MM.1S (cell line): ENCODE data around the gene KLK13.

Experiments
- DNase-seq: peaks from one replicate; pipeline ENCODE4 v3.0.0-alpha.2; 2015
- H2AFZ ChIP-seq: fragments of 300-600 bp; sonication (generic); 2 replicates; pipeline ENCODE4 v1.6.0; 2016; ENCODE audit warnings: antibody characterized with exemption, low read length
- H3F3A ChIP-seq: fragments of 300-600 bp; sonication (generic); 2 replicates; pipeline ENCODE4 v1.6.1; 2016; ENCODE audit warnings: mild to moderate bottlenecking, antibody characterized with exemption, low read length, moderate library complexity, mixed read lengths; ENCODE audit not compliant: insufficient read depth
- H3K27ac ChIP-seq: fragments of 300-600 bp; sonication (generic); 2 replicates; pipeline ENCODE4 v1.5.1; 2016; ENCODE audit warnings: mild to moderate bottlenecking, low read length
- H3K27me3 ChIP-seq: fragments of 300-600 bp; sonication (generic); replicated peaks from 2 replicates; pipeline ENCODE4 v1.6.0; 2016; ENCODE audit warnings: low read length; ENCODE audit not compliant: insufficient read depth
- H3K36me3 ChIP-seq: fragments of 300-600 bp; sonication (generic); replicated peaks from 2 replicates; pipeline ENCODE4 v1.6.1; 2016; ENCODE audit warnings: mild to moderate bottlenecking, low read length, mixed read lengths; ENCODE audit not compliant: insufficient read depth
- H3K4me1 ChIP-seq: fragments of 300-600 bp; sonication (generic); 2 replicates; pipeline ENCODE4 v1.6.1; 2016; ENCODE audit warnings: low read length, mixed read lengths
- H3K4me2 ChIP-seq: fragments of 300-600 bp; sonication (generic); 2 replicates; pipeline ENCODE4 v1.6.0; 2016; ENCODE audit warnings: low read depth, low read length
- H3K4me3 ChIP-seq: fragments of 300-600 bp; sonication (generic); 2 replicates; pipeline ENCODE4 v1.5.1; 2016; ENCODE audit warnings: low read length, mixed read lengths
- H3K79me2 ChIP-seq: fragments of 300-600 bp; sonication (generic); 2 replicates; pipeline ENCODE4 v1.6.1; 2016; ENCODE audit warnings: mixed run types, low read length, mixed read lengths
- H3K9ac ChIP-seq: fragments of 300-600 bp; sonication (generic); 2 replicates; pipeline ENCODE4 v1.6.1; 2016; ENCODE audit warnings: low read length, mixed read lengths
- H3K9me2 ChIP-seq: fragments of 300-600 bp; sonication (generic); replicated peaks from 2 replicates; pipeline ENCODE4 v1.6.1; 2016; ENCODE audit warnings: mild to moderate bottlenecking, low read length, mixed read lengths; ENCODE audit not compliant: insufficient read depth
- H3K9me3 ChIP-seq: fragments of 300-600 bp; sonication (generic); replicated peaks from 2 replicates; pipeline ENCODE4 v1.6.1; 2016; ENCODE audit warnings: mild to moderate bottlenecking, low read length, mixed read lengths; ENCODE audit not compliant: insufficient read depth
- H4K20me1 ChIP-seq: fragments of 300-600 bp; sonication (generic); 2 replicates; pipeline ENCODE4 v1.6.1; 2016; ENCODE audit warnings: mild to moderate bottlenecking, low read length, moderate library complexity, mixed read lengths; ENCODE audit not compliant: insufficient read depth
- CTCF ChIP-seq: fragments of 300-600 bp; sonication (generic); IDR thresholded peaks from 2 replicates; pipeline ENCODE4 v1.5.1; 2016; ENCODE audit warnings: antibody characterized with exemption, low read length, mixed read lengths
- EZH2 ChIP-seq: fragments of 300-600 bp; sonication (generic); optimal IDR thresholded peaks from 2 replicates; pipeline ENCODE3; 2017; ENCODE audit warnings: low read depth, mild to moderate bottlenecking, antibody characterized with exemption, low read length, mixed read lengths
- EZH2phosphoT487 ChIP-seq: fragments of 300-600 bp; sonication (generic); IDR thresholded peaks from 2 replicates; pipeline ENCODE4 v1.6.1; 2018; ENCODE audit warnings: antibody characterized with exemption, low read length

Gene KLK13

GRCh38 chr19:51064534-51065220 lies at the start of gene KLK13:
KLK13 (minus strand) TSS chr19:51065092; CDS start chr19:51065067, 25 bp downstream.
- no peak for DNase-seq
- no peaks in the 10 kb centered on the region for H3K9me2 ChIP-seq
- no peaks in the 10 kb centered on the region for H3K9me3 ChIP-seq
- no peaks in the 10 kb centered on the region for H3F3A ChIP-seq
- no peak within 1 kb of the TSS for H3K9ac ChIP-seq
- H4K20me1 ChIP-seq = no peaks in the 10 kb centered on the region
- H3K27me3 ChIP-seq = peaks cover 24% of the 10 kb centered on the region; the same call in 1 of the 2 replicates
- no peaks in the 10 kb centered on the region for H3K4me1 ChIP-seq
- no peak within 1 kb of the TSS for H2AFZ ChIP-seq
- no peaks in the 10 kb centered on the region for H3K36me3 ChIP-seq
- no peak within 1 kb of the TSS for H3K27ac ChIP-seq
- no peak within 1 kb of the TSS for H3K4me2 ChIP-seq
- TF ChIP-seq EZH2phosphoT487 (no peak), EZH2 (no peak), CTCF (no peak)
- no peak within 1 kb of the TSS for H3K4me3 ChIP-seq
- no peaks in the 10 kb centered on the region for H3K79me2 ChIP-seq

- Histone ChIP-seq H3K9me3 (no peaks in the 10 kb centered on the region), H4K20me1 (no peaks in the 10 kb centered on the region), H3F3A (no peaks in the 10 kb centered on the region), H2AFZ (no peak overlapping the region), H3K4me2 (no peak overlapping the region), H3K9ac (no peak overlapping the region), H3K4me3 (no peak overlapping the region), H3K79me2 (no peaks in the 10 kb centered on the region), H3K36me3 (no peaks in the 10 kb centered on the region), H3K9me2 (no peaks in the 10 kb centered on the region), H3K27me3 (peaks cover 67% of the 10 kb centered on the region), H3K27ac (no peak overlapping the region), H3K4me1 (no peaks in the 10 kb centered on the region)
- TF ChIP-seq EZH2phosphoT487 = no peak
- TF ChIP-seq CTCF = no peak
- TF ChIP-seq EZH2 = no peak
- no peak for DNase-seq
Observed at GRCh38 chr19:51114087-51114729, 49.3 kb upstream of the KLK13 start.

GRCh38 chr19:51111606-51112005 lies 46.7 kb upstream of the KLK13 start:
- no peaks in the 10 kb centered on the region for H4K20me1 ChIP-seq
- DNase-seq = no peak
- no peak overlapping the region for H3K27ac ChIP-seq
- H3K27me3 ChIP-seq = peaks cover 45% of the 10 kb centered on the region
- no peaks in the 10 kb centered on the region for H3K9me3 ChIP-seq
- no peaks in the 10 kb centered on the region for H3K36me3 ChIP-seq
- H3K9ac ChIP-seq = no peak overlapping the region
- H3K4me2 ChIP-seq = no peak overlapping the region
- no peaks in the 10 kb centered on the region for H3F3A ChIP-seq
- no peaks in the 10 kb centered on the region for H3K9me2 ChIP-seq
- peaks cover 3% of the 10 kb centered on the region; the same call in 1 of the 2 replicates for H3K4me1 ChIP-seq
- H3K79me2 ChIP-seq = peaks cover 15% of the 10 kb centered on the region
- no peak overlapping the region for H3K4me3 ChIP-seq
- no peak overlapping the region for H2AFZ ChIP-seq
- TF ChIP-seq EZH2 (no peak), EZH2phosphoT487 (no peak), CTCF (no peak)
